OCI-LY3 (cell line): ENCODE data around the gene URB2.
"Not testable (repeated sequence)": the region's sequence is repeated elsewhere in the genome, so short reads cannot be mapped to it uniquely, and the experiment has no call there.

Experiments used
- H2AFZ ChIP-seq: fragments of 200-600, 300-600 bp; shearing (Covaris generic); 2 replicates; pipeline ENCODE4 v1.6.0; 2014; ENCODE audit warnings: antibody characterized with exemption, low read depth, low read length
- H3K27ac ChIP-seq: fragments of 200-600, 300-600 bp; sonication (generic); 2 replicates; pipeline ENCODE4 v1.5.1; 2014; ENCODE audit warnings: mild to moderate bottlenecking, low read length, moderate library complexity, mixed read lengths
- H3K27me3 ChIP-seq: fragments of 200-600, 300-600 bp; sonication (generic); 2 replicates; pipeline ENCODE4 v1.6.1; 2014; ENCODE audit warnings: low read depth, low read length, mixed read lengths
- H3K36me3 ChIP-seq: fragments of 200-600, 300-600 bp; sonication (generic); replicated peaks from 2 replicates; pipeline ENCODE3; 2014; ENCODE audit warnings: low read depth, low read length, mixed read lengths
- H3K4me1 ChIP-seq: fragments of 300-600, 200-600 bp; sonication (generic); 2 replicates; pipeline ENCODE4 v1.6.1; 2014; ENCODE audit warnings: low read length, mixed read lengths
- H3K4me2 ChIP-seq: fragments of 200-600, 300-600 bp; sonication (generic); 2 replicates; pipeline ENCODE4 v1.6.1; 2014; ENCODE audit warnings: low read length, mixed read lengths
- H3K4me3 ChIP-seq: fragments of 300-600, 200-600 bp; sonication (generic); 2 replicates; pipeline ENCODE4 v1.5.1; 2014; ENCODE audit warnings: antibody characterized with exemption, mild to moderate bottlenecking, low read length, moderate library complexity
- H3K79me2 ChIP-seq: fragments of 300-600, 200-600 bp; shearing (Covaris generic); 2 replicates; pipeline ENCODE4 v1.6.1; 2014; ENCODE audit warnings: mild to moderate bottlenecking, low read length, mixed read lengths
- H3K9ac ChIP-seq: fragments of 300-600, 200-600 bp; shearing (Covaris generic); 2 replicates; pipeline ENCODE4 v1.6.0; 2014; ENCODE audit warnings: mild to moderate bottlenecking, low read length, moderate library complexity
- H3K9me3 ChIP-seq: fragments of 200-600, 300-600 bp; shearing (Covaris generic); 2 replicates; pipeline ENCODE4 v1.6.1; 2014; ENCODE audit warnings: low read length, mixed read lengths; ENCODE audit not compliant: insufficient read depth
- H4K20me1 ChIP-seq: fragments of 200-600, 300-600 bp; sonication (generic); 2 replicates; pipeline ENCODE4 v1.6.1; 2016; ENCODE audit warnings: low read length, mixed read lengths; ENCODE audit not compliant: insufficient read depth
- EZH2phosphoT487 ChIP-seq: fragments of 200-600 bp; shearing (Covaris generic); IDR thresholded peaks from 2 replicates; pipeline ENCODE4 v1.6.1; 2018; ENCODE audit warnings: antibody characterized with exemption, mixed run types, low read depth
- TF ChIP-seq, protein P1 (sequence below): fragments of 200-600, 300-600 bp; sonication (generic); IDR thresholded peaks from 2 replicates; pipeline ENCODE4 v1.5.1; 2014; ENCODE audit warnings: antibody characterized with exemption, low read length, low read depth

Gene URB2

DNA sequence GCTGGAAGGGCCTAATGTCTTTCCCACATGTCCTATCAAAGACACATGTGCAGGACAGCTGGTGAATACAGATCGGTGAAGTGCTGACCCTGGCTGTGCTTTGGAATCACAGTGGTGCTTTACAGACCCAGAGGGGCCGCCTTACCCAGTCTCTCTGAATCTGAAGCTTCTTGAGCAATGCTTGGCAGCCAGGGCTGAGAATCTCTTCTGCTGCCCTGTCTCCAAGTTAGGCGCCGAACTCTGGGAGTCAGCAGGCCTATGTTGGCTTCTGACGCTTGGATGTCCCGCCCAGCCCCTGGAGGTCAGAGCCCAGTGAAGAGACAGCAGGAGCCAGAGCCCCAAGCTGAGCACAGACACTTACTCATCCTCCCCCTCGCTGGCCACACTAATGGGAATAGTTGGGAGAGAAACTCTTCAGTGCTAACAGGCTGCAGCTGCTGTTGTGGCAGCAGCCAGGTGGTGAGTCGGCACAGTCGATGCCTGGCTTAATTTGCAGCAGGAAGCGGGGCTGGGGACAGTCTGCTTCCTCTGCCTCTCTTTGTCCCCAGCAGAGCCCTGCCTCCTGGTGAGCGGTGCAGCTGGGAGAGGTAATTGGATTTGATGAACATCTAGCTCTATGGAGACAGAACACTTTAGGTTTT, 68.1 kb downstream of the URB2 start:
- Histone ChIP-seq H3K9me3 (no peaks in the 10 kb centered on the region), H3K27me3 (peaks cover 29% of the 10 kb centered on the region), H3K27ac (no peak overlapping the region), H3K9ac (no peak overlapping the region), H3K4me3 (no peak overlapping the region), H3K79me2 (no peaks in the 10 kb centered on the region), H2AFZ (no peak overlapping the region), H3K4me1 (peaks cover 39% of the 10 kb centered on the region), H3K4me2 (no peak overlapping the region), H4K20me1 (no peaks in the 10 kb centered on the region), H3K36me3 (no peaks in the 10 kb centered on the region)
- TF ChIP-seq EZH2phosphoT487, result no peak
- TF ChIP-seq, protein P1, sequence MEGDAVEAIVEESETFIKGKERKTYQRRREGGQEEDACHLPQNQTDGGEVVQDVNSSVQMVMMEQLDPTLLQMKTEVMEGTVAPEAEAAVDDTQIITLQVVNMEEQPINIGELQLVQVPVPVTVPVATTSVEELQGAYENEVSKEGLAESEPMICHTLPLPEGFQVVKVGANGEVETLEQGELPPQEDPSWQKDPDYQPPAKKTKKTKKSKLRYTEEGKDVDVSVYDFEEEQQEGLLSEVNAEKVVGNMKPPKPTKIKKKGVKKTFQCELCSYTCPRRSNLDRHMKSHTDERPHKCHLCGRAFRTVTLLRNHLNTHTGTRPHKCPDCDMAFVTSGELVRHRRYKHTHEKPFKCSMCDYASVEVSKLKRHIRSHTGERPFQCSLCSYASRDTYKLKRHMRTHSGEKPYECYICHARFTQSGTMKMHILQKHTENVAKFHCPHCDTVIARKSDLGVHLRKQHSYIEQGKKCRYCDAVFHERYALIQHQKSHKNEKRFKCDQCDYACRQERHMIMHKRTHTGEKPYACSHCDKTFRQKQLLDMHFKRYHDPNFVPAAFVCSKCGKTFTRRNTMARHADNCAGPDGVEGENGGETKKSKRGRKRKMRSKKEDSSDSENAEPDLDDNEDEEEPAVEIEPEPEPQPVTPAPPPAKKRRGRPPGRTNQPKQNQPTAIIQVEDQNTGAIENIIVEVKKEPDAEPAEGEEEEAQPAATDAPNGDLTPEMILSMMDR, result no peak

DNA sequence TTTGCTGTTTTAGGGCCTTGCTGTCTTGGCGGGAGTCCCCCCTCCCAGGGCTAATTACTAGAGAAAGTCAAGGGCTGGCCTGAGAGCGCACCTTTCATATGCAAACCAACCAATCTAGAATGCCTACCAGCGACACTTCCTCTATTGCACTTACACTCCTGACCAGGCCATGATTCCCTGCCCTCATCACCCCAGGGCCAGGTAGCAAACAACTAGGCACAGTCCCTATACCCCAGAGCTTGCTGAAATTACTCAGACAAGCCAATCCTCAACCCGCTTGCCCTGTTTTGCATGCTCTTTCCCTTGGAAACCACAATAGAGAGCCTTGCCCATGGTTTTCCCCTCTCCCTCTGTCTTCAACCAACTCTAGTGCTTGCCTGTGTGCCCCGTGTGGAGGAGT, 70.3 kb downstream of the URB2 start:
- Histone ChIP-seq H3K4me3 (no peak overlapping the region), H2AFZ (0 out of 2 replicates have a peak overlapping the region, but pooled peaks have one; percentile 2), H3K4me2 (peak overlapping the region; percentile 37), H4K20me1 (no peaks in the 10 kb centered on the region), H3K4me1 (peaks cover 39% of the 10 kb centered on the region), H3K27me3 (peaks cover 27% of the 10 kb centered on the region), H3K9ac (no peak overlapping the region), H3K27ac (no peak overlapping the region), H3K9me3 (no peaks in the 10 kb centered on the region), H3K79me2 (no peaks in the 10 kb centered on the region), H3K36me3 (no peaks in the 10 kb centered on the region)
- no peak for TF ChIP-seq EZH2phosphoT487

DNA sequence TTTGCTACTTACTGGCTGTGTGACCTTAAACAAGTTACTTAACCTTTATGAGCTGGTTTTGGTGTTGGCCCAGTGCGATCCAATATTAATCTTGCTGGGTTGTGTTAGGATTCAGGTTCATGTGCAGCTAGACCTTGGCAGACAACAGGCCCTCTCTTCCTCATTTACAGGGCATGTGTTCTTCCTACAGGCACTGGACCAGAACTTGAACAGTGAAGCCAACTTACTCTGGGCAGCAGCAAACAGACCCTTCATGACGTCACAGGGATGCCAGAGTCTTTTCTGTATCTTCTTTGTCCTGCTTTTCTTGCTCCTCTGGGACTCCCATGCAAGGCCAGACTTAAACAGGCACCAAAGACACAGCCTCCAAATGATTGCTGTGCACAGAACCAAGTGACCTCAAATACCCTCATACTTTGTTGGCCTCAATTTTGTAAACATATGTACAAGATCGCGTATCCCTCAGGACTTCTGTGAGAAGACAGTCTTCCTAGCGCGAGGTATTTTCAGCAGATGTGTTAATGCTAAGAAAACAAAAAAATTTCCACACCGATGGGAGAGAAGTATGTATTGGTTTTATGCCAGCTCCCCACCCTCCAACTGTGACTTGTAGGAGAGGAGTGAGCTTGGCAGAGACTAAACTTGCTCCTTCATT, 73.7 kb downstream of the URB2 start:
- H3K4me3 ChIP-seq, result no peak overlapping the region
- H3K36me3 ChIP-seq, result no peaks in the 10 kb centered on the region
- no peak for TF ChIP-seq EZH2phosphoT487
- TF ChIP-seq, protein P1, result no peak
- H3K27ac ChIP-seq, result no peak overlapping the region
- H3K4me1 ChIP-seq, result peaks cover 29% of the 10 kb centered on the region
- H3K9me3 ChIP-seq, result no peaks in the 10 kb centered on the region
- no peaks in the 10 kb centered on the region for H4K20me1 ChIP-seq
- H3K27me3 ChIP-seq, result peaks cover 13% of the 10 kb centered on the region
- H3K4me2 ChIP-seq, result no peak overlapping the region
- H2AFZ ChIP-seq, result no peak overlapping the region
- H3K79me2 ChIP-seq, result no peaks in the 10 kb centered on the region
- H3K9ac ChIP-seq, result no peak overlapping the region

DNA sequence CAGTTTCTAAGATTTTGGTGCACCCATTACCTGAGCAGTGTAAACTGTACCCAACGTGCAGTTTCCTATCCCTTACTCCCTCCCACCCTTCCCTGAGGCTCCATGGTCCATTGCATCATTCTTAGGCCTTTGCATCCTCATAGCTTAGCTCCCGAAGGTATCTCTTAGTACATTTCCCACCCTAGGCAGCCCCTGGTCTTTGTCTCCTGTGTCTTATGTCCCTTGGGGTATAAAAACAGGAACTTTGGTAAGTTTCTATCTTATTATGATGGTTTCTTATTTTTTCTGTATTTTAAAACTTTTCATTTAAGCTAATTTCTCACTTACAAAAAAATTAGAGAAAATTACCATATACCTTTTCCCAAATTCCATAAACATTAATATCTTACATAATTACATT, 78.1 kb downstream of the URB2 start:
- Histone ChIP-seq H3K9me3 (no peaks in the 10 kb centered on the region), H3K27me3 (peaks cover 27% of the 10 kb centered on the region), H3K4me1 (peaks cover 9% of the 10 kb centered on the region), H3K9ac (no peak overlapping the region), H3K4me3 (no peak overlapping the region), H2AFZ (no peak overlapping the region), H3K4me2 (no peak overlapping the region), H3K27ac (no peak overlapping the region), H3K79me2 (no peaks in the 10 kb centered on the region), H4K20me1 (no peaks in the 10 kb centered on the region), H3K36me3 (no peaks in the 10 kb centered on the region)
- TF ChIP-seq EZH2phosphoT487, result no peak
- TF ChIP-seq, protein P1, result no peak

DNA sequence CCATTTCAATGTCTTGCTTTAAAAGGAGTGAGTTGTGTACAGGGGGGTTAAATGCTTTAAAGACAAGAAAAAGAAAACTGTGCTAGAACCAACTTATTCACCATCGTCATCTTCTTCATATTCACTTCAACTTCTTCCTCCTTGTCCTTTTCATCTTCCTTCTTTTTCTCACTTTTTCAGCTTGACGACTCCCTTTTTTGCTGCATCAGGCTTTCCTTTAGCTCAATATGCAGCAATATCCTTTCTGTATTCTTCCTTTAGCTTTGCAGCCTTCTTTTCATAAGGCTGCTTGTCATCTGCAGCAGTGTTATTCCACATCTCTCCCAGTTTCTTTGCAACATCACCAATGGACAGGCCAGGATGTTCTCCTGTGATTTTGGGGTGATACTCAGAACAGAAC, 79.1 kb downstream of the URB2 start:
- not testable (repeated sequence) for H3K79me2 ChIP-seq, H2AFZ ChIP-seq, H3K4me2 ChIP-seq, H3K36me3 ChIP-seq, H3K9ac ChIP-seq, H3K4me1 ChIP-seq, H3K9me3 ChIP-seq, H4K20me1 ChIP-seq, H3K27ac ChIP-seq, H3K4me3 ChIP-seq
- H3K27me3 ChIP-seq, result peaks cover 27% of the 10 kb centered on the region

DNA sequence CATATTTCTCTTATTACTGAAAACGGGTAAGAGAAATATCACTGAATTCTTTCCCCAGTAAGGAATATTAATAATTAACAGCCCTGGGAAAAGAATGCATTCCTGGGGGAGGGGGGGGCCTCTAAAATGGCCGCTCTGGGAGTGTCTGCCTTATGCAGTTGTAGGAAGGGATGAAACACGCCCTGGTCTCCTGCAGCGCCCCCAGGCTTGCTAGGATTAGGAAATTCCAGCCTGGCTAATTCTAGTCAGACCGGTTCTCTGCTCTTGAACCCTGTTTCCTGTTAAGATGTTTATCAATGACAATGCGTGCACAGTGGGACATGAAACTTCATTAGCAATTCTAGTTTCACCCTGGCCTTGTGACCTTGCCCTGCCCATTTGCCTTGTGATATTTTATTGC, 81.1 kb downstream of the URB2 start:
- H3K4me2 ChIP-seq, H2AFZ ChIP-seq, H3K36me3 ChIP-seq, H3K4me3 ChIP-seq, H3K9me3 ChIP-seq, H4K20me1 ChIP-seq, H3K4me1 ChIP-seq, H3K79me2 ChIP-seq, H3K9ac ChIP-seq, H3K27ac ChIP-seq: not testable (repeated sequence)
- peaks cover 22% of the 10 kb centered on the region for H3K27me3 ChIP-seq
